IMR-90 (cell line): ENCODE measurements around the gene DCLK1. TPM values are rescaled to one million over a fixed set of nuclear protein-coding genes. Genes with fewer than 3 reads are reported as not detected.

Experiments used
- ATAC-seq: fragments of 200-7000 bp; cut with Tn5 transposase; 2 replicates; pipeline ENCODE4 v1.9.1; 2020; ENCODE audit warnings: low read depth, mild to moderate bottlenecking, moderate library complexity
- BruUV-seq: library from RNA; stranded (reverse); fragments of 400-500 nt; replicated peaks from 2 replicates; lab custom pipeline; 2021; lab: Mats Ljungman, UMichigan
- CTCF ChIA-PET: fragments of 300-600 bp; formaldehyde crosslinking; extraction: SDS; loops from one replicate; lab custom pipeline; 2021; ENCODE audit warnings: antibody characterized with exemption; lab: Yijun Ruan, JAX
- POLR2A ChIA-PET: fragments of 300-600 bp; sonication (Branson Sonifier 250); formaldehyde crosslinking; loops from one replicate; lab custom pipeline; 2022; ENCODE audit warnings: antibody characterized with exemption; ENCODE audit not compliant: unreplicated experiment; lab: Charles Lee
- DNase-seq: peaks from one replicate; pipeline ENCODE4 v3.0.0; 2013
- H2AFZ ChIP-seq: replicated peaks from 2 replicates; pipeline ENCODE3; 2013; ENCODE audit warnings: low read length, mild to moderate bottlenecking; ENCODE audit not compliant: poor library complexity
- H2AK5ac ChIP-seq: 2 replicates; pipeline ENCODE4 v1.6.1; 2013; ENCODE audit warnings: low read depth, low read length, inconsistent platforms
- H2AK9ac ChIP-seq: replicated peaks from 2 replicates; pipeline ENCODE3; 2013; ENCODE audit warnings: mild to moderate bottlenecking, low read depth, low read length, moderate library complexity; ENCODE audit not compliant: poor library complexity
- H2BK120ac ChIP-seq: 2 replicates; pipeline ENCODE4 v1.6.1; 2013; ENCODE audit warnings: low read depth, low read length, inconsistent platforms
- H2BK15ac ChIP-seq: 3 replicates; pipeline ENCODE4 v1.6.1; 2013; ENCODE audit warnings: low read depth, low read length, inconsistent platforms
- H2BK20ac ChIP-seq: 2 replicates; pipeline ENCODE4 v1.6.1; 2013; ENCODE audit warnings: low read depth, mild to moderate bottlenecking, inconsistent platforms, low read length, moderate library complexity
- H2BK5ac ChIP-seq: 2 replicates; pipeline ENCODE4 v1.6.1; 2013; ENCODE audit warnings: mild to moderate bottlenecking, low read depth, low read length, inconsistent platforms; ENCODE audit not compliant: poor library complexity, severe bottlenecking
- H3K14ac ChIP-seq: replicated peaks from 2 replicates; pipeline ENCODE4 v1.6.1; 2013; ENCODE audit warnings: low read depth, low read length, inconsistent platforms
- H3K18ac ChIP-seq: 2 replicates; pipeline ENCODE4 v1.6.1; 2013; ENCODE audit warnings: low read depth, low read length, control low read depth
- H3K23ac ChIP-seq: 2 replicates; pipeline ENCODE4 v1.6.1; 2013; ENCODE audit warnings: low read depth, low read length, inconsistent platforms
- H3K27ac ChIP-seq: 2 replicates; pipeline ENCODE4 v1.5.1; 2013; ENCODE audit warnings: mild to moderate bottlenecking, control low read depth, low read length; ENCODE audit not compliant: insufficient read depth
- H3K27me3 ChIP-seq: 2 replicates; pipeline ENCODE4 v1.6.1; 2013; ENCODE audit warnings: low read length; ENCODE audit not compliant: control insufficient read depth, insufficient read depth
- H3K36me3 ChIP-seq: 2 replicates; pipeline ENCODE4 v1.6.1; 2013; ENCODE audit warnings: low read length, mixed read lengths; ENCODE audit not compliant: control insufficient read depth, insufficient read depth
- H3K4ac ChIP-seq: 2 replicates; pipeline ENCODE4 v1.6.1; 2013; ENCODE audit warnings: low read depth, low read length, inconsistent platforms
- H3K4me1 ChIP-seq: 2 replicates; pipeline ENCODE4 v1.6.1; 2013; ENCODE audit warnings: low read length, mixed read lengths; ENCODE audit not compliant: control insufficient read depth, insufficient read depth
- H3K4me2 ChIP-seq: 2 replicates; pipeline ENCODE4 v1.6.1; 2013; ENCODE audit warnings: low read depth, mild to moderate bottlenecking, control low read depth, low read length, moderate library complexity
- H3K4me3 ChIP-seq: 2 replicates; pipeline ENCODE4 v1.5.1; 2013; ENCODE audit warnings: low read depth, mild to moderate bottlenecking, control low read depth, low read length, moderate library complexity; ENCODE audit not compliant: insufficient read depth
- H3K56ac ChIP-seq: 2 replicates; pipeline ENCODE4 v1.6.1; 2013; ENCODE audit warnings: low read length, inconsistent platforms; ENCODE audit not compliant: insufficient read depth; ENCODE audit errors: extremely low read depth
- H3K79me1 ChIP-seq, 2 experiments: 2 replicates each; pipeline ENCODE4 v1.6.1; 2013; ENCODE audit warnings: low read length in 2 of 2, inconsistent platforms in 1 of 2, low read depth in 1 of 2
- H3K9ac ChIP-seq: 2 replicates; pipeline ENCODE4 v1.6.1; 2013; ENCODE audit warnings: low read depth, low read length, control low read depth
- H3K9me1 ChIP-seq: 2 replicates; pipeline ENCODE4 v1.6.1; 2013; ENCODE audit warnings: low read length, inconsistent platforms; ENCODE audit not compliant: insufficient read depth
- H3K9me3 ChIP-seq: 2 replicates; pipeline ENCODE4 v1.6.1; 2013; ENCODE audit warnings: low read length; ENCODE audit not compliant: control insufficient read depth, insufficient read depth
- H4K20me1 ChIP-seq: 2 replicates; pipeline ENCODE4 v1.6.1; 2013; ENCODE audit warnings: low read length, inconsistent platforms; ENCODE audit not compliant: insufficient read depth
- H4K5ac ChIP-seq: 2 replicates; pipeline ENCODE4 v1.6.1; 2013; ENCODE audit warnings: mild to moderate bottlenecking, low read depth, low read length, control low read depth
- H4K8ac ChIP-seq, 2 experiments: 2 replicates each; pipeline ENCODE4 v1.6.1; 2013; ENCODE audit warnings: low read depth in 2 of 2, low read length in 2 of 2, control low read depth in 1 of 2, inconsistent platforms in 1 of 2
- H4K91ac ChIP-seq: 2 replicates; pipeline ENCODE4 v1.6.1; 2013; ENCODE audit warnings: low read depth, low read length, inconsistent platforms; ENCODE audit not compliant: insufficient read depth
- CEBPB ChIP-seq: IDR thresholded peaks from 2 replicates; pipeline ENCODE4 v1.6.1; 2012; ENCODE audit warnings: low read depth, low read length, improper control_type of control experiment
- CTCF ChIP-seq: conservative IDR thresholded peaks from 2 replicates; pipeline ENCODE4 v1.5.1; 2012; ENCODE audit warnings: mild to moderate bottlenecking, low read depth, low read length, improper control_type of control experiment
- FOS ChIP-seq: fragments of 150-350 bp; IDR thresholded peaks from 2 replicates; pipeline ENCODE4 v1.6.1; 2016; ENCODE audit warnings: low read depth, low read length
- MAZ ChIP-seq: IDR thresholded peaks from 2 replicates; pipeline ENCODE4 v1.6.1; 2012; ENCODE audit warnings: low read depth, mild to moderate bottlenecking, low read length, improper control_type of control experiment, moderate library complexity, borderline replicate concordance
- MXI1 ChIP-seq: IDR thresholded peaks from 2 replicates; pipeline ENCODE4 v1.6.1; 2012; ENCODE audit warnings: low read depth, mild to moderate bottlenecking, low read length, moderate library complexity, borderline replicate concordance
- RAD21 ChIP-seq: IDR thresholded peaks from 2 replicates; pipeline ENCODE4 v1.6.1; 2012; ENCODE audit warnings: low read length, improper control_type of control experiment
- RCOR1 ChIP-seq: IDR thresholded peaks from 2 replicates; pipeline ENCODE4 v1.6.1; 2012; ENCODE audit warnings: mild to moderate bottlenecking, low read length, improper control_type of control experiment; ENCODE audit not compliant: insufficient replicate concordance
- SMC3 ChIP-seq: fragments of 150-350 bp; IDR thresholded peaks from 2 replicates; pipeline ENCODE4 v1.6.1; 2016; ENCODE audit warnings: low read depth, mild to moderate bottlenecking, antibody characterized with exemption, low read length, moderate library complexity
- USF2 ChIP-seq: fragments of 150-350 bp; IDR thresholded peaks from 2 replicates; pipeline ENCODE4 v1.6.1; 2017; ENCODE audit warnings: mild to moderate bottlenecking, antibody characterized with exemption, low read length, low read depth
- WGBS, 2 experiments: methylation state at CpG; one replicate each; pipeline versions ENCODE4 v1.1.5 to v1.1.7; 2013; ENCODE audit warnings: missing lambda C conversion rate in 2 of 2; ENCODE audit not compliant: insufficient read length in 1 of 2; ENCODE audit errors: extremely low coverage in 2 of 2; 5-methylcytosine and 5-hydroxymethylcytosine counted together
- dilution Hi-C: fragments of 300-500 bp; cut with HindIII; formaldehyde crosslinking; loops from one replicate; pipeline ENCODE4 v1.14.3; 2018; ENCODE audit warnings: low sequenced_read_pairs; ENCODE audit not compliant: unreplicated experiment
- in situ Hi-C: fragments of 300-500 bp; cut with MboI; formaldehyde crosslinking; loops from 3 replicates; pipeline ENCODE4 v1.14.3; 2019; ENCODE audit warnings: low sequenced_read_pairs, inconsistent platforms, mixed read lengths
- intact Hi-C: fragments of 100-400 bp; cut with micrococcal nuclease; formaldehyde crosslinking; loops from 2 replicates; pipeline ENCODE4 v1.10.0; 2022
- polyA plus RNA-seq, 3 experiments: library from polyadenylated mRNA; depleted of rRNA; stranded (reverse); fragments of >200 nt; gene quantifications; 2 replicates each; pipeline ENCODE4 v1.2.3, GENCODE V29; 2012; ENCODE audit warnings: low replicate concordance in 1 of 3
- total RNA-seq: library from RNA; depleted of rRNA; stranded (reverse); fragments of >200 nt; gene quantifications from 2 replicates; pipeline ENCODE4 v1.2.3, GENCODE V29; 2012

DCLK1 gene
- total and polyA plus RNA-seq, 2 of the 4 experiments (the other 2 are of a cell fraction), result under 0.01 to 0.02 TPM

- H4K20me1 ChIP-seq, result no peaks in the 10 kb centered on the region
Measured at GRCh38 chr13:35741657-35742056, 389.5 kb downstream of the DCLK1 start.

More at GRCh38 chr13:35741657-35742056, 389.5 kb downstream of the DCLK1 start:
- ATAC-seq (no peak), DNase-seq (no peak)
- Histone ChIP-seq H2BK20ac (no peak overlapping the region), H3K4me2 (no peak overlapping the region), H2AK9ac (no peak overlapping the region), H4K91ac (no peak overlapping the region), H3K27ac (no peak overlapping the region), H2AFZ (no peak overlapping the region), H4K8ac (no peak overlapping the region), H3K23ac (no peak overlapping the region), H3K14ac (no peak overlapping the region), H2AK5ac (no peak overlapping the region), H3K36me3 (no peaks in the 10 kb centered on the region), H3K27me3 (no peaks in the 10 kb centered on the region), H3K4me3 (no peak overlapping the region), H3K9me3 (no peaks in the 10 kb centered on the region), H3K4me1 (no peaks in the 10 kb centered on the region), H2BK15ac (no peak overlapping the region), H3K79me1 (no peaks in the 10 kb centered on the region), H3K9me1 (no peaks in the 10 kb centered on the region), H4K5ac (no peak overlapping the region), H3K4ac (no peak overlapping the region), H3K56ac (no peak overlapping the region), H2BK5ac (no peak overlapping the region), H3K9ac (no peak overlapping the region), H2BK120ac (no peak overlapping the region), H3K18ac (no peak overlapping the region)
- TF ChIP-seq RCOR1, result no peak
- TF ChIP-seq USF2, result no peak
- no peak for TF ChIP-seq FOS
- TF ChIP-seq RAD21, result no peak
- TF ChIP-seq MAZ, result no peak
- no peak for TF ChIP-seq MXI1
- no peak for TF ChIP-seq CTCF
- no peak for TF ChIP-seq SMC3
- no peak for TF ChIP-seq CEBPB
- 80% methylated on average over 1 of the region's 5 CpGs; no CpG with 5 or more reads in 1 of the 2 experiments for WGBS, 2 experiments
- BruUV-seq, result no TSS peak
- intact Hi-C loops (no loop called here), dilution Hi-C loops (no loop called here), in situ Hi-C loops (no loop called here)
- CTCF ChIA-PET, result no interaction called here
- POLR2A ChIA-PET, result no interaction called here
